BE2C (cell line): Measurements from ENCODE around the gene PRICKLE1.
"Not testable (repeated sequence)": the region's sequence is repeated elsewhere in the genome, so short reads cannot be mapped to it uniquely, and the experiment has no call there.

Source experiments
- DNase-seq: peaks from one replicate; pipeline ENCODE4 v3.0.0-alpha.2; 2020
- H3K27me3 ChIP-seq: fragments of 250-450 bp; sonication (Bioruptor Pico); 2 replicates; pipeline ENCODE4 v1.5.1; 2020; ENCODE audit warnings: mild to moderate bottlenecking
- H3K36me3 ChIP-seq: fragments of 250-450 bp; sonication (Bioruptor Pico); 2 replicates; pipeline ENCODE4 v1.5.1; 2020; ENCODE audit warnings: mild to moderate bottlenecking
- H3K4me1 ChIP-seq: fragments of 250-450 bp; sonication (Bioruptor Pico); 2 replicates; pipeline ENCODE4 v1.5.1; 2020
- H3K4me3 ChIP-seq: 2 replicates; pipeline ENCODE4 v1.5.1; 2011; ENCODE audit warnings: low read depth, low read length
- H3K9me3 ChIP-seq: fragments of 250-450 bp; sonication (Bioruptor Pico); 2 replicates; pipeline ENCODE4 v1.5.1; 2020
- TF ChIP-seq, protein P1 (sequence below): IDR thresholded peaks from 2 replicates; pipeline ENCODE4 v1.5.1; 2012; ENCODE audit warnings: mild to moderate bottlenecking, low read depth, low read length

PRICKLE1 gene

DNA sequence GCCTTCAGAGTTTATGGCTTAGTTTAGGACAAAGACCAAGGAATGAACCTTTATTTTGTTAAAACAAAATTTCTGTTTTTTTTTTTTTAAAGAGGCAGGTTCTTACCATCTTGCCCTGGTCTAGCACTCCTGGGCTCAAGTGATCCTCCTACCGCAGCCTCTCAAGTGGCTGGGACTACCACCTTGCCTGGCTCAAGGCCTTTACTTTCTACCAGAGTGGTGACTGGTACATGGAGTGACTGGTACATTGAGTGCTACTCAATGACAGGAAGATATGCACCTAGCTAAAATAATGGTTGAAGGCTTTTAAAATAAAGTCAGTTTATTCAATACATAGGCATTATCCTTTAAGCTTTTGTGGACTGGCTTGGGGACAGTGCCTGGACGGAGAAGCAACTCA is 32.6 kb downstream of the PRICKLE1 start:
- no peak overlapping the region for H3K4me3 ChIP-seq
- H3K9me3 ChIP-seq, result no peaks in the 10 kb centered on the region
- no peaks in the 10 kb centered on the region for H3K36me3 ChIP-seq
- DNase-seq, result no peak
- no peaks in the 10 kb centered on the region; the same call in 1 of the 2 replicates for H3K4me1 ChIP-seq
- TF ChIP-seq, protein P1, sequence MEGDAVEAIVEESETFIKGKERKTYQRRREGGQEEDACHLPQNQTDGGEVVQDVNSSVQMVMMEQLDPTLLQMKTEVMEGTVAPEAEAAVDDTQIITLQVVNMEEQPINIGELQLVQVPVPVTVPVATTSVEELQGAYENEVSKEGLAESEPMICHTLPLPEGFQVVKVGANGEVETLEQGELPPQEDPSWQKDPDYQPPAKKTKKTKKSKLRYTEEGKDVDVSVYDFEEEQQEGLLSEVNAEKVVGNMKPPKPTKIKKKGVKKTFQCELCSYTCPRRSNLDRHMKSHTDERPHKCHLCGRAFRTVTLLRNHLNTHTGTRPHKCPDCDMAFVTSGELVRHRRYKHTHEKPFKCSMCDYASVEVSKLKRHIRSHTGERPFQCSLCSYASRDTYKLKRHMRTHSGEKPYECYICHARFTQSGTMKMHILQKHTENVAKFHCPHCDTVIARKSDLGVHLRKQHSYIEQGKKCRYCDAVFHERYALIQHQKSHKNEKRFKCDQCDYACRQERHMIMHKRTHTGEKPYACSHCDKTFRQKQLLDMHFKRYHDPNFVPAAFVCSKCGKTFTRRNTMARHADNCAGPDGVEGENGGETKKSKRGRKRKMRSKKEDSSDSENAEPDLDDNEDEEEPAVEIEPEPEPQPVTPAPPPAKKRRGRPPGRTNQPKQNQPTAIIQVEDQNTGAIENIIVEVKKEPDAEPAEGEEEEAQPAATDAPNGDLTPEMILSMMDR, result no peak
- H3K27me3 ChIP-seq, result no peaks in the 10 kb centered on the region

DNA sequence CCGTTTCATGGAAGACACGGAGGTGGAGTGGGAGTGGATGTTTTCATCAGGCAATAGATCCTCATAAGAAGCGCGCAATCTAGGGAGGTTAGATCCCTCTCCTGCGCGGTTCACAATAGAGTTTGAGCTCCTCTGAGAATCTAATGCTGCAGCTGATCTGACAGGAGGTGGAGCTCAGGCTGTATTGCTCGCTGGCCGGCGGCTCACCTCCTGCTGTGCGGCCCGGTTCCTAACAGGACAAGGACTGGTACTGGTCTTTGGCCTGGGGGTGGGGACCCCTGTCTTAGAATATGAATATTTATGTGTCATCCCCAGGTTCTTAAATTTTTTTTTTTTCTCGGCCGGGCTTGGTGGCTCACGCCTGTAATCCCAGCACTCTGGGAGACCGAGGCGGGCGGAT is 36.7 kb downstream of the PRICKLE1 start:
- TF ChIP-seq, protein P1, result no peak
- no peak for DNase-seq
- Histone ChIP-seq H3K4me3 (no peak overlapping the region), H3K27me3 (no peaks in the 10 kb centered on the region), H3K9me3 (no peaks in the 10 kb centered on the region), H3K36me3 (peaks cover 3% of the 10 kb centered on the region; the same call in 1 of the 2 replicates), H3K4me1 (no peaks in the 10 kb centered on the region; the same call in 1 of the 2 replicates)

DNA sequence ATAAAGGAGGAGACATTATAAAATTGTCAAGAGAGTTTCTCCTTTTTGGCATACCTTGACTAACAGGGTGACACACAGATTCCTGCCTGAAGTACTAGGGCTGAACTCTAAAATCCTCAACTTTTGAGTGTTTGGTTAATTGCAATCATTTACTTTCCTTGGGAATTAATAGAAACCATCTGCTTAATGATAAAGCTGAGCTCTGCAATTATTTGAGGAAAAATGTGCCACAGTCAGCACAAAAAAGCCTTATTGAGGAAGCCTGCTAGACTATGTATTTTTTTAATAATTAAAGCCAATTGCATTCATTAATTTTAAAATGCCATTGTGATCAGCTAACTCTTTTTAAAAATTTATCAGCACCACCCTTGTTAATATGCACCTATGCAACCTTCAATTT is 38.7 kb downstream of the PRICKLE1 start:
- DNase-seq, result no peak
- Histone ChIP-seq H3K27me3 (no peaks in the 10 kb centered on the region), H3K36me3 (peaks cover 7% of the 10 kb centered on the region; the same call in 1 of the 2 replicates), H3K4me3 (no peak overlapping the region), H3K4me1 (no peaks in the 10 kb centered on the region), H3K9me3 (no peaks in the 10 kb centered on the region)
- TF ChIP-seq, protein P1, result no peak

DNA sequence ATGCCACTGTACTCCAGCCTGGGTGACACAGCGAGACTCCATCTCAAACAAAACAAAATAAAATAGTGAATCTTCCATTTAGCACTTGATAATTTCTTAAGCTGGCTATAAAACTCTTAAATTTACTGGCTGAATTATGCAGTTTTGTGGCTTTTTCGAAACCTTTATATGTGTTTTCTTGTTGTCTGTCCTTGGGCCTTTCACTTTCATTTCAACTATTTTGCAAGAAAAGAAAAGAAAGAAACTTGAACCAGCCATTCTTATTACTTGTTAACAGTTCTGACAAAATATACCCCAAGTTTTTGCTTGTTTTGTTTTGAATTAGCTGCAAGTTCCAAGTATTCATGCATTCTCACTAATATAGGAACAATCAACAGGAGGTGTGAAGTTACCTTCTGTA is 42.8 kb downstream of the PRICKLE1 start:
- no peak for DNase-seq
- H3K4me3 ChIP-seq, result no peak overlapping the region
- H3K9me3 ChIP-seq, result no peaks in the 10 kb centered on the region
- H3K4me1 ChIP-seq, result no peaks in the 10 kb centered on the region
- TF ChIP-seq, protein P1, result no peak
- peaks cover 7% of the 10 kb centered on the region for H3K36me3 ChIP-seq
- no peaks in the 10 kb centered on the region for H3K27me3 ChIP-seq

DNA sequence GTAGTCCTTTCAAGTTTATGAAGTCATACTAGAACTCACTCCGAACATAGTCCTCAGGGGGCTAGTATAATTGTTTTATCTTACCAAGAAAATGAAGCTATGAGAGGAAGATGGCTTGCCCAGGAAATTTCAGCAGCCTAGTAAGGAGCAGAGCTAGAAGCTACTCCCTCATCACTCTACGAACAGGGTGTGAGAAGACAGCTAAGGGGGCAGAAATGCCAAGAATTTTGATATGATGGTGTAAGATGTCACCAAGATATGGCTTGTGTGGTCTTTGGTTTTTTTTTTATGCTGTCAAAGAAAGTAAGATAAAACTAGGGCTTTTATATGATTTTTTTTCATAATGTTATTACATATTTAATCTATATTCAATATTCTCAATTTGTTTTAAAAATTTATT is 47.6 kb downstream of the PRICKLE1 start:
- Histone ChIP-seq H3K36me3 (peaks cover 8% of the 10 kb centered on the region; the same call in 1 of the 2 replicates), H3K4me3 (no peak overlapping the region), H3K9me3 (no peaks in the 10 kb centered on the region), H3K27me3 (no peaks in the 10 kb centered on the region), H3K4me1 (peaks cover 11% of the 10 kb centered on the region)
- TF ChIP-seq, protein P1, result no peak
- no peak for DNase-seq

DNA sequence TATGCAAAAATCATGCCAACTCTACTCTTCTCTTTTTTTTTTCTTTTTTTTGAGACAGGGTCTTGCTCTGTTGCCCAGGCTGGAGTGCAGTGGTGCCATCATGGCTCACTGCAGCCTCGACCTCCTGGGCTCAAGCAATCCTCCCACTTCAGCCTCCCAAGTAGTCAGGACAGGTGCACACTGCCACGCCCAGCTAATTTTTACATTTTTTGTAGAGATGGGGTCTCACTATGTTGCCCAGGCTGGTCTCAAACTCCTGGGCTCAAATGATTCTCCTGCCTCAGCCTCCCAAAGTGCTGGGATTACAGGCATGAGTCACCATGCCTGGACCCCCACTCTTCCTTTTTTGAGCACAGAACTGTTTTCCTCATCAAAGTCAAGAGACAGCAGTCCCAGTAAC is 48.2 kb downstream of the PRICKLE1 start:
- H3K27me3 ChIP-seq, H3K36me3 ChIP-seq, H3K9me3 ChIP-seq, H3K4me3 ChIP-seq, DNase-seq: not testable (repeated sequence)
- H3K4me1 ChIP-seq, result peaks cover 11% of the 10 kb centered on the region

DNA sequence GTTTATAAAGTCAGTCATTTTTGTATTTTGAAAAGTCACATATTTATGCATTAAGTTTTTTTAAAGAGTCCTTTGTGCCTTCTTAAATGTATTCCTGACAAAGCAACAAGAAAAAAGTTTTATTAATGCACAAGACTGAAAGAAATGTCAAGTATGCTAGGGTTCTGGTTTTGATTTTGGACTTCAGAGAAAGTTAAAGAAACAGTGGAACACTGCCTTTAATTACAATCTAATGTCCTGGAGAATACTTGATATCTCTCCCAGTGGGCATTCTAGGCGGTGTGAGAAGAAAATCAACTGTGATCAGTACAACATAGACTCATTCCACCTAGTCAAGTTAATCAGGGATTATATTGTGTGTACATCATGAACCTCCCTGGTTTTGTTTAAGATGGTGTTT is 49.9 kb downstream of the PRICKLE1 start:
- Histone ChIP-seq H3K9me3 (no peaks in the 10 kb centered on the region), H3K4me1 (peaks cover 11% of the 10 kb centered on the region), H3K4me3 (no peak overlapping the region), H3K36me3 (peaks cover 3% of the 10 kb centered on the region; the same call in 1 of the 2 replicates), H3K27me3 (no peaks in the 10 kb centered on the region)
- no peak for DNase-seq
- TF ChIP-seq, protein P1, result no peak
